Esophagus squamous epithelium (tissue), 4 donors: ENCODE data around the gene RTL10.

ENCODE experiments used
- CTCF ChIP-seq, 6 experiments: fragments of 450-650 bp in 4 of 6; fragments of 200-600 bp in 2 of 6; sonication (generic) in 2 of 6; IDR thresholded peaks; one replicate each; pipeline ENCODE4 v1.5.1; 2016 to 2019; ENCODE audit warnings: antibody characterized with exemption in 6 of 6, mild to moderate bottlenecking in 4 of 6, moderate library complexity in 4 of 6
- POLR2A ChIP-seq, 4 donors: fragments of 450-650 bp; IDR thresholded peaks; one replicate each; pipeline ENCODE4 v1.6.1; 2017; ENCODE audit warnings: antibody characterized with exemption in 4 of 4, mild to moderate bottlenecking in 4 of 4, moderate library complexity in 3 of 4

- TF ChIP-seq CTCF (IDR thresholded peaks at IDR 0.05) (no peak), POLR2A (IDR thresholded peaks at IDR 0.05) (no peak)
Observed at GRCh38 chr22:19840059-19840458, 14.6 kb downstream of the RTL10 start.
